22Rv1 (cell line): ENCODE measurements around the gene DYNLT2B.

Experiments used
- ZFX ChIP-seq: fragments of 450-650 bp; IDR thresholded peaks from 2 replicates; pipeline ENCODE4 v1.6.1; 2017; ENCODE audit warnings: antibody characterized with exemption, borderline replicate concordance
- TF ChIP-seq, protein P1 (sequence below): fragments of 450-650 bp; IDR thresholded peaks from 2 replicates; pipeline ENCODE4 v1.5.1; 2017; ENCODE audit warnings: mild to moderate bottlenecking

DNA sequence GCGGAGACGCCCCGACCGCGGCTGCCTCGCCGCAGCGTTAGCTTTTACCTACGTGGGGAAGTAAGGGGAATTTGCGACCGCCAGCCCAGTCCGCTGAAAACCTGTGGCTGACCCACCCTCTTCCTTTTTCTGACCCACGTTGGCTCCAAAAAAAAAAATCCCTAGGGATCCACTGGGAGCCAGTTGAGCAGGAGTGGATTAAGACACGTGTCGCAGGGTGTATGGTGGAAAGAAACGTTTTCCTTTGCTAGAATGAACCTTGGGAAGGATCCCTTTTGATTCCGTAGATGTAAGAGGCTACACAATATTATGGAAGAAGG lies 29.9 kb downstream of the DYNLT2B start:
- TF ChIP-seq, protein P1, sequence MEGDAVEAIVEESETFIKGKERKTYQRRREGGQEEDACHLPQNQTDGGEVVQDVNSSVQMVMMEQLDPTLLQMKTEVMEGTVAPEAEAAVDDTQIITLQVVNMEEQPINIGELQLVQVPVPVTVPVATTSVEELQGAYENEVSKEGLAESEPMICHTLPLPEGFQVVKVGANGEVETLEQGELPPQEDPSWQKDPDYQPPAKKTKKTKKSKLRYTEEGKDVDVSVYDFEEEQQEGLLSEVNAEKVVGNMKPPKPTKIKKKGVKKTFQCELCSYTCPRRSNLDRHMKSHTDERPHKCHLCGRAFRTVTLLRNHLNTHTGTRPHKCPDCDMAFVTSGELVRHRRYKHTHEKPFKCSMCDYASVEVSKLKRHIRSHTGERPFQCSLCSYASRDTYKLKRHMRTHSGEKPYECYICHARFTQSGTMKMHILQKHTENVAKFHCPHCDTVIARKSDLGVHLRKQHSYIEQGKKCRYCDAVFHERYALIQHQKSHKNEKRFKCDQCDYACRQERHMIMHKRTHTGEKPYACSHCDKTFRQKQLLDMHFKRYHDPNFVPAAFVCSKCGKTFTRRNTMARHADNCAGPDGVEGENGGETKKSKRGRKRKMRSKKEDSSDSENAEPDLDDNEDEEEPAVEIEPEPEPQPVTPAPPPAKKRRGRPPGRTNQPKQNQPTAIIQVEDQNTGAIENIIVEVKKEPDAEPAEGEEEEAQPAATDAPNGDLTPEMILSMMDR = no peak
- TF ChIP-seq ZFX = no peak
